HepG2 (cell line): ENCODE data around the gene PODN. TPM values are rescaled to one million over a fixed set of nuclear protein-coding genes. Genes with fewer than 3 reads are reported as not detected.

ENCODE experiments used
- ATF3 ChIP-seq: sonication (generic); formaldehyde crosslinking; IDR thresholded peaks from 2 replicates; pipeline ENCODE4 v1.4.0; 2020; ENCODE audit warnings: missing genetic modification reagents
- ATF7-NPFF ChIP-seq: sonication (generic); formaldehyde crosslinking; IDR thresholded peaks from 2 replicates; pipeline ENCODE4 v1.8.1; 2023; ENCODE audit warnings: mild to moderate bottlenecking, low read depth, missing genetic modification reagents, moderate library complexity
- CREM ChIP-seq, 2 experiments: sonication (generic) in 1 of 2; formaldehyde crosslinking in 1 of 2; IDR thresholded peaks; 2 replicates each; pipeline versions ENCODE4 v1.4.0 to v1.6.1; 2016 to 2020; ENCODE audit warnings: antibody characterized with exemption in 1 of 2, mild to moderate bottlenecking in 1 of 2, missing genetic modification reagents in 1 of 2
- EHMT2 ChIP-seq: fragments of 200-600 bp; sonication (generic); IDR thresholded peaks from 2 replicates; pipeline ENCODE4 v1.7.0; 2017; ENCODE audit warnings: antibody characterized with exemption, low read depth, low read length, borderline replicate concordance
- JUND ChIP-seq: sonication (generic); formaldehyde crosslinking; IDR thresholded peaks from 2 replicates; pipeline ENCODE4 v1.8.0; 2022; ENCODE audit warnings: mild to moderate bottlenecking, missing genetic modification reagents
- NR3C1 ChIP-seq: sonication (generic); formaldehyde crosslinking; IDR thresholded peaks from 2 replicates; pipeline ENCODE4 v1.4.0; 2020; ENCODE audit warnings: missing genetic modification reagents
- SPEN ChIP-seq: sonication (generic); formaldehyde crosslinking; IDR thresholded peaks from 2 replicates; pipeline ENCODE4 v1.5.1; 2020; ENCODE audit warnings: low read depth, mild to moderate bottlenecking, missing genetic modification reagents
- SRSF1 ChIP-seq: fragments of 200-400 bp; formaldehyde crosslinking; optimal IDR thresholded peaks from 2 replicates; pipeline ENCODE3; 2017; ENCODE audit warnings: mild to moderate bottlenecking, low read depth, low read length, moderate library complexity
- TEAD3 ChIP-seq: optimal IDR thresholded peaks from 2 replicates; pipeline ENCODE3; 2016; ENCODE audit warnings: borderline replicate concordance
- ZNF224 ChIP-seq: sonication (generic); formaldehyde crosslinking; IDR thresholded peaks from 2 replicates; pipeline ENCODE4 v1.5.0; 2020; ENCODE audit warnings: mild to moderate bottlenecking, missing genetic modification reagents
- ZNF414 ChIP-seq: sonication (generic); formaldehyde crosslinking; IDR thresholded peaks from 2 replicates; pipeline ENCODE4 v1.5.0; 2020; ENCODE audit warnings: missing genetic modification reagents
- ZNF562 ChIP-seq: sonication (generic); formaldehyde crosslinking; IDR thresholded peaks from 2 replicates; pipeline ENCODE4 v1.8.0; 2022; ENCODE audit warnings: missing genetic modification reagents, borderline replicate concordance
- polyA plus RNA-seq, 8 experiments: library from polyadenylated mRNA; depleted of rRNA in 3 of 8; stranded (reverse) in 7 of 8; unstranded in 1 of 8; fragments of >200 nt; fragmentation: Illumina TruSeq in 4 of 8; extraction: Trizol in 4 of 8; gene quantifications; 2 replicates each; pipeline versions ENCODE4 v1.2.1 to v1.2.3, GENCODE V29; 2011 to 2016; ENCODE audit warnings: low read depth in 4 of 8, missing spikeins in 1 of 8, mixed read lengths in 1 of 8; ENCODE audit not compliant: insufficient read depth in 1 of 8
- total RNA-seq, 5 experiments: library from RNA; depleted of rRNA; stranded (reverse); fragments of >200 nt; fragmentation: Illumina TruSeq; extraction: Trizol; gene quantifications; 2 replicates each; pipeline ENCODE4 v1.2.3, GENCODE V29; 2016; ENCODE audit warnings: low read depth in 1 of 5
- TF ChIP-seq, protein P1 (sequence below): sonication (generic); formaldehyde crosslinking; IDR thresholded peaks from one replicate; pipeline ENCODE4 v1.5.1; 2020; ENCODE audit warnings: mild to moderate bottlenecking, missing genetic modification reagents; ENCODE audit errors: not compliant biosample characterization
- TF ChIP-seq, protein P2 (sequence below): sonication (generic); formaldehyde crosslinking; IDR thresholded peaks from 2 replicates; pipeline ENCODE4 v1.5.0; 2020; ENCODE audit warnings: mild to moderate bottlenecking, missing genetic modification reagents, moderate library complexity
- TF ChIP-seq, protein P3 (sequence below), 2 experiments: sonication (generic) in 1 of 2; formaldehyde crosslinking in 1 of 2; IDR thresholded peaks; 2 replicates each; pipeline versions ENCODE4 v1.4.0 to v1.6.1; 2018 to 2020; ENCODE audit warnings: missing genetic modification reagents in 2 of 2, borderline replicate concordance in 1 of 2, low read depth in 1 of 2, mild to moderate bottlenecking in 1 of 2, missing biosample characterization in 1 of 2

Gene PODN
- total and polyA plus RNA-seq, 2 of the 13 experiments (the other 11 are each of a cell fraction or from before 2014, with no cell fraction given) = 0.13 TPM; not detected in 1

DNA sequence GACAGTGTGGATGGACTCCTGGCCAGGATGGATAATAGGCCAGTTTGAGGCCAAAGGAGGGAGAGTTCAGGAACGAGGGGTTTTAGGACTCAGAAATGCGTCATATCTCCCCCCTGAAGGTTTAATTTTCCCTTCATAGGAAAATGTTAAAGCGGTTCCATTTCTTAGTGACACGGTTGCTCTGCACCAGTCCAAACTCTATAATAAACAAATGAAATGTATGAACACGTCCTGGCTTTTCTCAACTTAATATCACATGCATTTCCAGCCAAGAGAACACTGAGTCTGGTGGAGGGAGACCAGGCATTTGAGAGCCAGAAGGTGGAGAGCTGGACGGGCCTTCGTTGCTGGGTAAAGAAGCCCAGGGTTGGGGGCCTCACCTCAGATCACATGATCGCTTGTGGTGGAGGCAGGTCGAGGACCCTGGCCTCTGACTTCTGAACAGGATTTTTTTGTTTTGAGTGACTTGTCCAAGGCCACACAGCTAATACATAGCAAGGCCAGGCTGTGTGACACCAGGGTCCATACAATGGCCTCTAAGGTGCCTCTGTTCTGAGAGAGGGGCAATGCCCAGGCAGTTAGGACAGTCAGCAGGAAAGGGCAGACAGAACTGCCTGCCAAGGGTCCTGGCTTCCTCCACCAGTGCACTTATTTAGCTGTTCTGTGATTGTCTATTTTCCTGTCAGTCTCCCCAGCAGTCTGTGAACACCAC lies 69.0 kb downstream of the PODN start (continued):
- TF ChIP-seq CREM (IDR thresholded peaks at IDR 0.05) = peak; percentile 13; the same call in 1 of the 2 replicates
- TF ChIP-seq CREM (CRISPR knock-in tag; IDR thresholded peaks at IDR 0.05) = no peak
- TF ChIP-seq, protein P1, sequence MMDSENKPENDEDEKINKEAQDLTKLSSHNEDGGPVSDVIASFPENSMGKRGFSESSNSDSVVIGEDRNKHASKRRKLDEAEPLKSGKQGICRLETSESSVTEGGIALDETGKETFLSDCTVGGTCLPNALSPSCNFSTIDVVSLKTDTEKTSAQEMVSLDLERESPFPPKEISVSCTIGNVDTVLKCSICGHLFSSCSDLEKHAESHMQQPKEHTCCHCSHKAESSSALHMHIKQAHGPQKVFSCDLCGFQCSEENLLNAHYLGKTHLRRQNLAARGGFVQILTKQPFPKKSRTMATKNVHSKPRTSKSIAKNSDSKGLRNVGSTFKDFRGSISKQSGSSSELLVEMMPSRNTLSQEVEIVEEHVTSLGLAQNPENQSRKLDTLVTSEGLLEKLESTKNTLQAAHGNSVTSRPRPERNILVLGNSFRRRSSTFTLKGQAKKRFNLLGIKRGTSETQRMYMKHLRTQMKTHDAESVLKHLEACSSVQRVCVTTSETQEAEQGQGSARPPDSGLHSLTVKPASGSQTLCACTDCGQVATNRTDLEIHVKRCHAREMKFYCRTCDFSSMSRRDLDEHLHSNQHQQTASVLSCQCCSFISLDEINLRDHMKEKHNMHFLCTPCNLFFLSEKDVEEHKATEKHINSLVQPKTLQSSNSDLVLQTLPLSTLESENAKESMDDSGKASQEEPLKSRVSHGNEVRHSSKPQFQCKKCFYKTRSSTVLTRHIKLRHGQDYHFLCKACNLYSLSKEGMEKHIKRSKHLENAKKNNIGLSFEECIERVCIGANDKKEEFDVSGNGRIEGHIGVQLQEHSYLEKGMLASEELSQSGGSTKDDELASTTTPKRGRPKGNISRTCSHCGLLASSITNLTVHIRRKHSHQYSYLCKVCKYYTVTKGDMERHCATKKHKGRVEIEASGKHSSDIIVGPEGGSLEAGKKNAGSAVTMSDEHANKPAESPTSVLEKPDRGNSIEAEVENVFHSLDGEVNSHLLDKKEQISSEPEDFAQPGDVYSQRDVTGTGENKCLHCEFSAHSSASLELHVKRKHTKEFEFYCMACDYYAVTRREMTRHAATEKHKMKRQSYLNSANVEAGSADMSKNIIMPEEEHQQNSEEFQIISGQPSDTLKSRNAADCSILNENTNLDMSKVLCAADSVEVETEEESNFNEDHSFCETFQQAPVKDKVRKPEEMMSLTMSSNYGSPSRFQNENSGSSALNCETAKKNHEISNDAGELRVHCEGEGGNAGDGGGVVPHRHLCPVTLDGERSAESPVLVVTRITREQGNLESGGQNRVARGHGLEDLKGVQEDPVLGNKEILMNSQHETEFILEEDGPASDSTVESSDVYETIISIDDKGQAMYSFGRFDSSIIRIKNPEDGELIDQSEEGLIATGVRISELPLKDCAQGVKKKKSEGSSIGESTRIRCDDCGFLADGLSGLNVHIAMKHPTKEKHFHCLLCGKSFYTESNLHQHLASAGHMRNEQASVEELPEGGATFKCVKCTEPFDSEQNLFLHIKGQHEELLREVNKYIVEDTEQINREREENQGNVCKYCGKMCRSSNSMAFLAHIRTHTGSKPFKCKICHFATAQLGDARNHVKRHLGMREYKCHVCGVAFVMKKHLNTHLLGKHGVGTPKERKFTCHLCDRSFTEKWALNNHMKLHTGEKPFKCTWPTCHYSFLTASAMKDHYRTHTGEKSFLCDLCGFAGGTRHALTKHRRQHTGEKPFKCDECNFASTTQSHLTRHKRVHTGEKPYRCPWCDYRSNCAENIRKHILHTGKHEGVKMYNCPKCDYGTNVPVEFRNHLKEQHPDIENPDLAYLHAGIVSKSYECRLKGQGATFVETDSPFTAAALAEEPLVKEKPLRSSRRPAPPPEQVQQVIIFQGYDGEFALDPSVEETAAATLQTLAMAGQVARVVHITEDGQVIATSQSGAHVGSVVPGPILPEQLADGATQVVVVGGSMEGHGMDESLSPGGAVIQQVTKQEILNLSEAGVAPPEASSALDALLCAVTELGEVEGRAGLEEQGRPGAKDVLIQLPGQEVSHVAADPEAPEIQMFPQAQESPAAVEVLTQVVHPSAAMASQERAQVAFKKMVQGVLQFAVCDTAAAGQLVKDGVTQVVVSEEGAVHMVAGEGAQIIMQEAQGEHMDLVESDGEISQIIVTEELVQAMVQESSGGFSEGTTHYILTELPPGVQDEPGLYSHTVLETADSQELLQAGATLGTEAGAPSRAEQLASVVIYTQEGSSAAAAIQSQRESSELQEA (CRISPR knock-in tag) = no peak
- TF ChIP-seq EHMT2 = no peak
- TF ChIP-seq ATF3 (CRISPR knock-in tag) = no peak
- TF ChIP-seq SRSF1 = no peak
- TF ChIP-seq, protein P2, sequence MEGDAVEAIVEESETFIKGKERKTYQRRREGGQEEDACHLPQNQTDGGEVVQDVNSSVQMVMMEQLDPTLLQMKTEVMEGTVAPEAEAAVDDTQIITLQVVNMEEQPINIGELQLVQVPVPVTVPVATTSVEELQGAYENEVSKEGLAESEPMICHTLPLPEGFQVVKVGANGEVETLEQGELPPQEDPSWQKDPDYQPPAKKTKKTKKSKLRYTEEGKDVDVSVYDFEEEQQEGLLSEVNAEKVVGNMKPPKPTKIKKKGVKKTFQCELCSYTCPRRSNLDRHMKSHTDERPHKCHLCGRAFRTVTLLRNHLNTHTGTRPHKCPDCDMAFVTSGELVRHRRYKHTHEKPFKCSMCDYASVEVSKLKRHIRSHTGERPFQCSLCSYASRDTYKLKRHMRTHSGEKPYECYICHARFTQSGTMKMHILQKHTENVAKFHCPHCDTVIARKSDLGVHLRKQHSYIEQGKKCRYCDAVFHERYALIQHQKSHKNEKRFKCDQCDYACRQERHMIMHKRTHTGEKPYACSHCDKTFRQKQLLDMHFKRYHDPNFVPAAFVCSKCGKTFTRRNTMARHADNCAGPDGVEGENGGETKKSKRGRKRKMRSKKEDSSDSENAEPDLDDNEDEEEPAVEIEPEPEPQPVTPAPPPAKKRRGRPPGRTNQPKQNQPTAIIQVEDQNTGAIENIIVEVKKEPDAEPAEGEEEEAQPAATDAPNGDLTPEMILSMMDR = peak; percentile 11; the same call in 1 of the 2 replicates
- no peak for TF ChIP-seq JUND (CRISPR knock-in tag)
- TF ChIP-seq SPEN = peak; percentile 21; the same call in 1 of the 2 replicates
- no peak for TF ChIP-seq ATF7-NPFF
- 0 out of 2 replicates have a peak, but pooled peaks have one; percentile 29 for TF ChIP-seq ZNF414 (CRISPR knock-in tag)
- TF ChIP-seq ZNF224 (CRISPR knock-in tag) = no peak
- TF ChIP-seq, protein P3, sequence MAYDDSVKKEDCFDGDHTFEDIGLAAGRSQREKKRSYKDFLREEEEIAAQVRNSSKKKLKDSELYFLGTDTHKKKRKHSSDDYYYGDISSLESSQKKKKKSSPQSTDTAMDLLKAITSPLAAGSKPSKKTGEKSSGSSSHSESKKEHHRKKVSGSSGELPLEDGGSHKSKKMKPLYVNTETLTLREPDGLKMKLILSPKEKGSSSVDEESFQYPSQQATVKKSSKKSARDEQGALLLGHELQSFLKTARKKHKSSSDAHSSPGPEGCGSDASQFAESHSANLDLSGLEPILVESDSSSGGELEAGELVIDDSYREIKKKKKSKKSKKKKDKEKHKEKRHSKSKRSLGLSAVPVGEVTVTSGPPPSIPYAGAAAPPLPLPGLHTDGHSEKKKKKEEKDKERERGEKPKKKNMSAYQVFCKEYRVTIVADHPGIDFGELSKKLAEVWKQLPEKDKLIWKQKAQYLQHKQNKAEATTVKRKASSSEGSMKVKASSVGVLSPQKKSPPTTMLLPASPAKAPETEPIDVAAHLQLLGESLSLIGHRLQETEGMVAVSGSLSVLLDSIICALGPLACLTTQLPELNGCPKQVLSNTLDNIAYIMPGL (CRISPR knock-in tag; IDR thresholded peaks at IDR 0.05; ENCODE audit: borderline replicate concordance in 1 of 2, low read depth in 1 of 2) = 0 out of 4 replicates have a peak, but pooled peaks of 1 of the 2 experiments have one; percentile 34
- TF ChIP-seq NR3C1 (CRISPR knock-in tag) = no peak
- TF ChIP-seq TEAD3 (CRISPR knock-in tag) = peak; percentile 77
- no peak for TF ChIP-seq ZNF562 (CRISPR knock-in tag)
